ENCODE measurements around the gene MFAP5.
"Not testable (repeated sequence)": the region's sequence is repeated elsewhere in the genome, so short reads cannot be mapped to it uniquely, and the experiment has no call there.

The MFAP5 gene

DNA sequence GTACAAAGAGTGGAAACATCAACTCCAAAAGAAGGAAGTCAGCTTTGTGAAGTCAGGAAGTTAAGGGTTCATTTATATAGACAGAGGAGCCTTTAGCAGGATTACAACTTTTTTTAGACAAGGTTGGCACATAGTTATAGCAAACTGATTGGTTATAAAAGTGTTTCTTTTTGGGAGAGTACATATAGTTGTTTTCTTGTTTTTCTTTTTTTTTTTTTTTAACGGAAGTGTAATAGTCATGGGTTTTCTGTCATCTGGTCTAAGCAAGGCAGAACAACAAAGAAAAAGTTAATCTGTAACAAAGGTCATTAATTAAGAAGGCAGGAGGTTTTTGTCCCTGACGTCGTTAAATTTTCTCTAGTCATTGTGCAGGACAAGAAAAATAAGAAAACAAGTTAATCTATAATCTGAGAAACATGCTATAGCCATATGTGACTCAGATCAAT is 13.0 kb upstream of the MFAP5 start:
- no peak for DNase-seq (ENCODE audit: low spot score)

GRCh38 chr12:8672381-8672780 is 9.8 kb upstream of the MFAP5 start:
- DNase-seq (ENCODE audit: low spot score), result no peak

DNA sequence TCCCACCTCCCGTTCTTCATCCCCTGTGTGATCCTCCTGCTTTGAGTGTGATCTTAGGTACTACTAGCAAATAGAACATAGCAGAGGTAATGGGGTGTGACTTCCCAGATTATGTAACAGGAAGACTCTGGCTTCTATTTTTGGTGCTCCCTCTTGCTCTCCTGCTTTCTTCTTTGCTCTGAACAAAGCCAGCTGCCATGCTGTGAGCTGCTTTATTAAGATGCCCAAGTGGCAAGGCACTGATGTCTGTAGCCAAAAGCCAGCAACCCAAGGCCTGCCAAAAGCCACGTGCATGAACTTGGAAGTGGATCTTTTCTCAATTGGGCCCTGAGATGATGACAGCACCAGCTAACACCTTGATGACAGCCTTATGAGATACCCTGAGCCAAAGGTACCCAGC is 5.8 kb upstream of the MFAP5 start:
- DNase-seq (ENCODE audit: low spot score), result peak; percentile 50

GRCh38 chr12:8667270-8667669 is 4.6 kb upstream of the MFAP5 start:
- DNase-seq (ENCODE audit: low spot score), result no peak

- no peak for DNase-seq (ENCODE audit: low spot score)
Observed at GRCh38 chr12:8665759-8666158, 3.1 kb upstream of the MFAP5 start.

GRCh38 chr12:8664228-8664913 is 1.7 kb upstream of the MFAP5 start:
- peak; percentile 20 for DNase-seq (ENCODE audit: low spot score)

- no peak for DNase-seq (ENCODE audit: low spot score)
Observed at GRCh38 chr12:8661751-8662150, 875 bp downstream of the MFAP5 start.

- DNase-seq (ENCODE audit: low spot score), result peak; percentile 50
Observed at GRCh38 chr12:8661016-8661415, 1.6 kb downstream of the MFAP5 start.

- DNase-seq (ENCODE audit: low spot score), result no peak
Observed at GRCh38 chr12:8658346-8658745, 4.3 kb downstream of the MFAP5 start.

- DNase-seq (ENCODE audit: low spot score), result no peak
Observed at GRCh38 chr12:8655421-8655820, 7.2 kb downstream of the MFAP5 start.

DNA sequence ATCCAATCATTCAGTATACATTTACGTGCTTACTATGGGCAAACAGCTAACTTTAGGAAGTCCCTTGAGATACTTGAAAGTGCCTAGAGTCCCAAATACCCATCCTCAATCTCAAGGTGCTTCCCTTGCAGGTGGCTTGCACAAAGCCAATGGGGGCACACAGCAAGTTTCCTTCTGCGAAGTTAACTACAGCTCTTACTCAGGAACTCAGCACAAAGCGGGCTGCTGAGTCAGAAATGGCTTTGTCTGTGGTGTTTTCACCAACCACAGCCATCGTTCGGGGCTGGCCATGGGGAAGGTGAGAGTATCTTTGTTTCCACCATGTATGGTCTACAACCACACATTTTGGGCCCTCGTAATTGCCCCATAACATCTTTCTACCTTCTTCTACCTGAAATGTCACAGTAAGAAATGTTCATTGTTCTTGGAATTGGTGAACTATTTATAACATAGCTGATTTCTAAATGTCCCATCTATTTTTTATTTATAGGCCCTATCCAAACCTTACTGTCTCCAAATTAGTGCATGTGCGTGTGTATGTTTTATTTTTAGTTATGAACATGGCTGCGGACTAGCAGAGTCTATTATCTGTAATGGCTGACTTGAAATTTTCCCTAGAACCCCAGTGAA is 13.9 kb downstream of the MFAP5 start:
- no peak for DNase-seq (ENCODE audit: low spot score)

- DNase-seq (ENCODE audit: low spot score), result no peak
Observed at GRCh38 chr12:8647968-8648367, 14.7 kb downstream of the MFAP5 start.

DNA sequence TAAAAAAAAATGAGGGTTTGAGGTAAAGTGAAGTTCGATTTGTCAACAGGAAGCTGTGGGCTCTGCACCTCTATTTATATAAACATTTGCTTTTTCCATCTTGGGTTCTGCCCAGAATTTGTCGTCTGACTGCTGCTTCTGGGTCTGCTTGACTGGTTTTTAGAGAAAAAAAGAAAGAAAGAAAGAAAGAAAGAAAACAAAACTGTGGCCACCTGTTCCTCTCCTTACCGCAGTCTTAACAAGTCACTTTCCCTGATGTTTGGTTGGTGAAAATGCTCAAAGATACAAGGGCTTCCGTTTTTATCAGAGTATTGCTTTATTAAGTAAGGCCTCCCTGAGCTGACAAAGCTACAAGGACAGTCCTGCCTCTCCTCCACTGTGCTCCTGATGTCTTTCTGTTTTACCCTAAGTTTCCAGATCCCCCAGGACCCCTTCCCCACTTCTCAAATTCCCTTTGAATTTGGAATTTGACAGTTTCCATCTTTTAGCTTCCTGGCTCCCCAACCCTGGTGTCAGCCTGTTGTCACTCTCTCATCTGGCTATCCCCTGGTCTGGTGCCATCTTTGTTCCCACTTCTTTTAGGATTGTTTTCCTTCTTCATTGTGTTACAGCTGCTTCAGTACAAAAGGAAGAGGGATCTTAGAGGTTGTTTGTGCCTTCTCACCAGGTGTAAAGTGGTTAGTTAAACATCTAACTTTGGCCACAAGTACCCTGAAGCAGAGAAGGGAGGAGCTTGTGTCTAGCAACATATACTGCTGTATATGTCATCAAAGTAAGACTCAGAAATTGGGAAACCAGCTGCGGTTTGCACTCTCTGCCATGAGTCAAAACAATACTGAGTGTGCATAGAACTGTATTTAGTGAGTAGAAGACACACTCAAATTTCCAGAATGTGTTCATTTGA is 18.0 kb downstream of the MFAP5 start:
- DNase-seq (ENCODE audit: low spot score), result no peak

DNA sequence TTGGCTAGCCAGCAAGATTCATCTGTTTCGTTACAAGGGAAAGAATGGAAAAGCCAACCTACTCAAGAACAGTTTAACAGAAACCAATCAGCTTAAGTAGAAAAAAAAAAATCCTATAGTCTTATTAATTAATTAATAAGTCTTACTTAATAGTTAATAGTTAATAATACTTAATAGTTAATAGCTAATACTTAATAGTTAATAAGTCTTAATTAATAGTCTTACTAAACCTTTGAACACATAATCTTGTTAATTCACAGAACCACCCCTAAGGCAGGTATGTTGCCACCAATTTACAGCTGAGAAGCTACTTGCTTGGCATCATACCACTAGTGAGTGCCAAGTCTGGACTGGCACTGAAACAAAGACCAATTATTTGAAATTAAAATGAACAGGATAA is 19.9 kb downstream of the MFAP5 start:
- DNase-seq (ENCODE audit: low spot score), result no peak

DNA sequence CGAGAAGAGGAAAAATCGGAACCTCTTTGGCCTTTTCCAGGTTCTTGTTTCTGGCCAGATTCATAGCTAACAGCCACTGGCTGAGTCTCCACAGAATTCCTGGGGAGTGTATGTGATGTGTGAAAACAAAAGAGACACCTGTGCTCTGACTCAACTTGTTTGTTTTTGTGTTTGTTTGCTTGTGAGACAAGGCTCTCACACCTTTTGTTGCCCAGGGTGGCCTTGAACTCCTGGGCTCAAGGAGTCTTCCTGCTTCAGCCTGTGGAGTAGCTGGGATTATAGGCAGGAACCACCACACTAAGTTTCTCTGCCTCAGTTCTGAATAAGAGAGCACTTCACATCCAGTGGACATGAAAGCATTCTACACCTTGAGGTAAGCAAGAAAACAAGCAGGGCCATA is 22.7 kb downstream of the MFAP5 start:
- no peak for DNase-seq (ENCODE audit: low spot score)

DNA sequence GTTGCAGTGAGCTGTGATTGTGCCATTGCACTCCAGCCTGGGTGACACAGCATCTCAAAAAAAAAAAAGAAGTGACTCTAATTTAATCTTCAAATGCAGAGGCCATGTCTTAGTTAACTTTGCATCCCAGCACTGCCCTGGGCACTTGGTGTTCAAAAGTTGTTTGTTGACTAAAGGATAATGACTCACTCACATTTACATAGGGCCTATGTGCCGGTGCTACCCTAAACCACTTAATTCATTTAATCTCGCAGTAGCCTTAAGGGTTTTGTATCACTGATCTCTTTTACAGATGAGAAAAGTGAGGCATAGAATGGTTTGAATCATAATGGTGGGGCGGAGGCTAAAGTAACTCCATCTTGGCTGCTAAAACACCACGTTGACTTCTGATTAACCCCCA is 23.7 kb downstream of the MFAP5 start:
- no peak for DNase-seq (ENCODE audit: low spot score)

DNA sequence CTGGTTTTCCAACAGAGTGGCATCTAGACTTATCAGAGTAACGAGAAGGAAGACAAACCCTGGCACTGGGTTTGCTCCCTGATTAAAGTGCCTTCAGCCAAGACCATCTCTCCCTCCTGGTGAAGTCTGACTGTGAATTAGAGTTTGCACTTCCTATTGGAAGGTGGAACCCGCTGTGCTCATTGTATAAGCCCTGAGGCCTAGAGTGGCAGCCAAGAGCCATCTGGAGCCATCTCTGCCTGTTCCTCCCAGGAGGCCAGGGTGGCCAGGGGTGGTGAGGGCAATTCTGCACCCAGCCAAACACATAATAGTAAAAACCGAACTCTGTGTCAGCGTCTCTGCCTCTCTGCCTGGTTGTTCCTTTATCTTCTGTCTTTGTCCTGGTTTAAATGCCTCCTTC is 25.0 kb downstream of the MFAP5 start:
- no peak for DNase-seq (ENCODE audit: low spot score)

DNA sequence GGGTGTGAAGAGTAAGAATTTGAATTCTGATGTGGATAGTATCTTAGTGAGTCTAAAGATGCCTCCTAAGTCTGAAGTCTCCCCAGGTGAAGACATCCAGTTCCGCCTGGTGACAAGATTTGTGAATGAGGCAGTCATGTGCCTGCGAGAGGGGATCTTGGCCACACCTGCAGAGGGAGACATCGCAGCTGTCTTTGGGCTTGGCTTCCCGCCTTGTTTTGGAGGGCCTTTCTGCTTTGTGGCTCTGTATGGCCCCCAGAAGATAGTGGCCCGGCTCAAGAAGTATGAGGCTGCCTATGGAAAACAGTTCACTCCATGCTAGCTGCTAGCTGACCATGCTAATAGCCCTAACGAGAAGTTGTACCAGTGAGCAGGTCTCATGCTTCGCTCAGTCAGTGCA is 25.4 kb downstream of the MFAP5 start:
- DNase-seq (ENCODE audit: low spot score), result no peak

GRCh38 chr12:8636581-8636980 is 26.0 kb downstream of the MFAP5 start:
- DNase-seq (ENCODE audit: low spot score), result no peak

GRCh38 chr12:8636007-8636346 is 26.6 kb downstream of the MFAP5 start:
- DNase-seq (ENCODE audit: low spot score), result not testable (repeated sequence)

- not testable (repeated sequence) for DNase-seq (ENCODE audit: low spot score)
Observed at GRCh38 chr12:8635342-8636006, 27.2 kb downstream of the MFAP5 start.

DNA sequence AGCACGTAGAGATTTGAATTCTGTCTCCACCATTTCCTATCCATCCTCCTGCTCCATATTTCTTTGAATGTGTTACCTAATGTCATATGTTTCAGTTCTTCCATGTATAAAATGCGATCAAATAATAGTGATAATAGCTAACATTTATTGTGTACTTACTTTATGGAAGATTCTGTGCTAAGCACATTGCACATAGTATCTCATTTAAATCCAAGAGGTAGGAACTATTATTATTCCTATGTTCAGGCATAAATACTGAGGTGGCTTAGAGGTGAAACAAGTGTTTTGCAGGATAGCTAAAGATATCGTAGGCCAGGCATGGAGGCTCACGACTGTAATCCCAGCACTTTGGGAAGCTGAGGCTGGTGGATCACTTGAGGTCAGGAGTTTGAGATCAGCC is 32.5 kb downstream of the MFAP5 start:
- no peak for DNase-seq (ENCODE audit: low spot score)
